NCI-H2107 treated with DMSO at 0.1 percent for 48 hours (cell line): ENCODE data around the gene TRIM37.

Experiments used
- DNase-seq: peaks from one replicate; lab custom pipeline; 2025; ENCODE audit not compliant: unreplicated experiment; lab: John Stamatoyannopoulos, UW

TRIM37 gene

DNA sequence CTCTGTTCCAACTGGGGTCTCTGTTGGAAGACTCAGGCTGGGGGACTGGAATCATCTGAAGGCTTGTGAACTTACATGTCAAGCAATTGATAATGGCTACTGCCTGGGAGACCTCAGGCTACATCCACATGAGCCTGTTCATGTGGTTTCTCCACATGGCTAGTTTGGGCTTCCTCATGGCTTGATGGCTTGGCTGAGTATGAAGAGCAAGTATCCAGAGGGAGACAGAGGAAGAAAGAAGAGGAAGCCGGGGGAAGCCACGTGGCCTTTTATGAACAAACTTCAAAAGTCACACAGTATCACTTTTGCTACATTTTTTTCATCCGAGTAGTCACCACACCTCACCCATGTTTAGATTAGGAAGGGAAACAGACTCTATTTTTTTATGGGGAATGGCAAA lies 158.9 kb downstream of the TRIM37 start:
- DNase-seq, result no peak

- DNase-seq, result no peak
These were observed 159.3 kb downstream of the TRIM37 start for GRCh38 chr17:58947411-58947810.

DNA sequence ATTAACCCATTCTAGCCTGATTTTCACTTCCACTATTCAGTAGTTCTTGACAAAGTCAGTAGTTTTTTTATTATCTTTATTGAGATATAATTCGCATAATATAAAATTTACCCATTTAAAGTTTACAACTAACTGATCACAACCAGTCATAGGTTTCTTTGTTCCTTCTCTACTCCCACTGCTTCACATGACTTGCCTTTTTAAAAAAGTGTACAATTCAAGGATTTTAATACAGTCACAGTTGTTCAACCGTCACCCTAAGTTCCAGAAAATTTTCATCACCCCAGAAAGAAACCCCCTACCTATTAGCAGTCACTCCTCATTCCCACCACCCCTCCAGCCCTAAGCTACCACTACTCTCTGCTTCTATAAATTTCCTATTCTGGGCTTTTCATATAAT lies 162.5 kb downstream of the TRIM37 start:
- no peak for DNase-seq

GRCh38 chr17:58936295-58936694 lies 170.4 kb downstream of the TRIM37 start:
- DNase-seq, result no peak

DNA sequence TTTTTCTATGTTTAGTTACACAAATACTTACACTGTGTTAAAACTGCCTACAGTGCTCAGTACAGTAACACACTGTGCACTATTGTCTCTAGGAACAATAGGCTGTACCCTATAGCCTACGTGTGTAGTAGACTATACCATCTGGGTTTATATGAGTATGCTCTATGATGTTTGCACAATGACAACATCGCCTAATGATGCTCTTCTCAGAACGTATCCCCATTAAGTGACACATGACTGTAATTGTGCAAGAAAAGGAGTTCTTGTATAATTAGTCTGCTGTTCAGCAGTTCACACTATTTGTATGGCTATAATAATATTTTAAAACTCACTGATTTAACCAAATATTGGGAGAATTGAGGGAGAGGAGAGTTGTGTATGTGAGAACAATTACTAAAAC lies 173.7 kb downstream of the TRIM37 start:
- DNase-seq, result no peak
